Activated T-helper 1 cell treated with anti-CD3 and anti-CD28 coated beads, Interleukin-12 subunit alpha, Interleukin-12 subunit beta, Interleukin-2, Interleukin-4 antibody, amounts not matched to agents 30 ng/mL and 10 ng/mL and 1 ng/mL, durations not matched to agents 14 hours and 24 hours and 36 hours (primary cell): ENCODE results near the gene HAUS1. TPM values are rescaled to one million over a fixed set of nuclear protein-coding genes. Genes with fewer than 3 reads are reported as not detected.
A peak's percentile ranks its signal among the peaks of the same experiment; 100 is the strongest.
"Not testable (repeated sequence)": the region's sequence is repeated elsewhere in the genome, so short reads cannot be mapped to it uniquely, and the experiment has no call there.

Experiments used
- DNase-seq: peaks from one replicate; pipeline ENCODE4 v3.0.0; 2021; ENCODE audit warnings: low spot score
- H3K27ac Mint-ChIP-seq: one replicate; pipeline ENCODE4 v1.8.0; 2021; ENCODE audit warnings: mild to moderate bottlenecking, mixed read lengths
- H3K27me3 Mint-ChIP-seq: one replicate; pipeline ENCODE4 v1.8.0; 2022; ENCODE audit warnings: mild to moderate bottlenecking, moderate library complexity, mixed read lengths; ENCODE audit not compliant: insufficient read depth
- H3K36me3 Mint-ChIP-seq: one replicate; pipeline ENCODE4 v1.8.0; 2021; ENCODE audit warnings: low read depth, mixed read lengths
- H3K4me1 Mint-ChIP-seq: one replicate; pipeline ENCODE4 v1.8.0; 2021; ENCODE audit warnings: low read depth, mixed read lengths
- H3K4me3 Mint-ChIP-seq: one replicate; pipeline ENCODE4 v1.8.0; 2021; ENCODE audit warnings: mild to moderate bottlenecking, moderate library complexity, mixed read lengths
- H3K9me3 Mint-ChIP-seq: one replicate; pipeline ENCODE4 v1.8.0; 2021; ENCODE audit warnings: mixed read lengths
- intact Hi-C: fragments of 100-400 bp; cut with micrococcal nuclease; formaldehyde crosslinking; loops from one replicate; pipeline ENCODE4 v1.15.1; 2024
- total RNA-seq: library from RNA; stranded (reverse); gene quantifications from 2 replicates; pipeline ENCODE4 v1.2.3, GENCODE V29; 2022

Gene HAUS1
- total RNA-seq, 1 donor from 2014 or later = 41.8 TPM

DNA sequence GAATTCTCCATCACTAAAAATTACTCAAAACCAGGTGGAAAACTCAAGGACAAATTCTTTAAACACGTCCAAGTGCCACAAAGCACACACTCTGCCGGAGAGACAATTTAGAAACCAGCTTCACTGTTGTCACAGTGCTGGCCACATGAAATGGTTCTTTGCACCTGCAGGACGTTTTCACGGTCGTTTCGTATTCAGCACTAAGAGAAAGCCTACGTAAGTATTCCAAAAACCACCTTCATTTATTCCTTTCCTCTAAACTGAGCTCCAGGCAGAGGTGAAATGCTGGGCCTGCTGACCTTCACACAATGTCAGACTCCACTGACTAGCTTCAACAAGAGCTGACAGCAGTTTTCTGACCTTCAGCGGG, 6.8 kb upstream of the HAUS1 start:
- DNase-seq = no peak
- intact Hi-C loops = loop anchor here (1.0 to 10.0 kb wide), 2 partner anchors 153 to 817 kb away; partner anchors contain the start of genes KATNAL2 and PIAS2
- peak overlapping the region; percentile 99 for H3K4me3 Mint-ChIP-seq
- no peaks in the 10 kb centered on the region for H3K9me3 Mint-ChIP-seq
- H3K36me3 Mint-ChIP-seq = peaks cover 30% of the 10 kb centered on the region
- peaks cover 3% of the 10 kb centered on the region for H3K27me3 Mint-ChIP-seq
- H3K27ac Mint-ChIP-seq = peak overlapping the region; percentile 99
- H3K4me1 Mint-ChIP-seq = peaks cover 23% of the 10 kb centered on the region

DNA sequence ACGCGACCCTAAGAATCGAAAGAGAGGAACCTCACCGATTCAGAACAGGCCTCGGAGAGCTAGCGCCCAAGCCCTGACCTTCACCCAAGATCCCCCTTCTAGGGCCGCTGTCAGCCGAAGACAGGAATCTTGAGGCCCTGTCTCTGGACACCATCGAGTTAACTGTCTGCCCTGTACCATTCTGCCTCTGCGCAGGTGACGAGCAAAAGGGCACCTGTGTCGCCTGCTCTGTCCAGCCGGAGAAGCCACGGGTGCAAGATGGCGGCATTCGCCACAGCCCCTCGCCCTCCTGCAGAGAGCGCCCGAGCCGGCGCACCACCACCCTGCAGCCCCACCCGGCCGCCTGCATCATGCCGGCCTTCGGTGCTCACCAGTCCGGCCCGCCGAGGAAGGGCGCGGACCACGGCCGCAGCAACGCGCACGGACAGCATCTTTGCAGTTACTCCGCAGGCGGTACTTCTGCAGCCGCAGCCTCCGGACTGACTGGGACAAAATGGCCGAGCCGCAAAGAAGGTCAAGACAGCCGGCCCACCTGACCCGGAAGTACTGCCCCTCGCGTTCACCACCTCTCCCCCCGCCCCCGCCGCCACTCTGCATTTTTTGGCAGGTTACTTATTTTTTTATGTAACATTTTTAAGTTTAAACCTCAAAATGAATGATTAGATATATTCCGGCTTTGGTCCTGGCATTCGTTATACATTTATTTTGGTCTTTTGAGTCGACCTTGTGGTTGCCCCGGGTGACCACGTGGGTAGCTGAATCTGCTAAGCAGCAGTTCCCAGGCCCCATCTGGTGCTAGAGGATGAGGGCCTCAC, 6.2 kb upstream of the HAUS1 start, which contains the start of gene ATP5F1A:
Gene ATP5F1A (minus strand): TSS at position 496 of the 815 bp plus-strand sequence. CDS start 65 bp downstream, at position 431.
- peak; percentile 76 for DNase-seq
- Mint-ChIP-seq H3K27ac (peak within 1 kb of the TSS; percentile 99), H3K4me3 (peak within 1 kb of the TSS; percentile 99), H3K27me3 (peaks cover 3% of the 10 kb centered on the region), H3K36me3 (peaks cover 27% of the 10 kb centered on the region), H3K9me3 (no peaks in the 10 kb centered on the region), H3K4me1 (peaks cover 23% of the 10 kb centered on the region)
- intact Hi-C loops = loop anchor here (1.0 to 10.0 kb wide), 5 partner anchors 75 to 817 kb away; partner anchors contain the start of genes EPG5, KATNAL2 and PIAS2

DNA sequence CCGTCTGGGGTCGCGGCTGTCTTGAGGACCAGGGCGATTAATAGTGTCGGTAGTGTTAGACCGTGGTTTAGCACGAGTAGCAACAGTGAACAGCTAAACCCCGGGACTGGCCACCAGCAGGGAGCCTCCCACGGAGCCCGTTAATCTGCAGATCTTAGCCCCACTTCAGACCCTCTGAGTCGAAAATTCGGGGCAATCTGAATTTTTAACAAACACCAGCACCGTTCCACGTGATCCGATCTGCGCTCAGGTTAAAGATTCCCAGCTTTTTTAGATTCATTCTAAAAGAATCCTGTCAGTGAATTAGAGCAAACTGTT, 5.6 kb upstream of the HAUS1 start:
- H3K36me3 Mint-ChIP-seq = peaks cover 25% of the 10 kb centered on the region
- H3K4me1 Mint-ChIP-seq = peaks cover 24% of the 10 kb centered on the region
- peak overlapping the region; percentile 99 for H3K27ac Mint-ChIP-seq
- intact Hi-C loops = loop anchor here (1.0 to 10.0 kb wide), 4 partner anchors 75 to 816 kb away; partner anchors contain the start of genes EPG5, KATNAL2 and PIAS2
- H3K4me3 Mint-ChIP-seq = peak overlapping the region; percentile 99
- no peak for DNase-seq
- H3K27me3 Mint-ChIP-seq = peaks cover 3% of the 10 kb centered on the region
- H3K9me3 Mint-ChIP-seq = no peaks in the 10 kb centered on the region

DNA sequence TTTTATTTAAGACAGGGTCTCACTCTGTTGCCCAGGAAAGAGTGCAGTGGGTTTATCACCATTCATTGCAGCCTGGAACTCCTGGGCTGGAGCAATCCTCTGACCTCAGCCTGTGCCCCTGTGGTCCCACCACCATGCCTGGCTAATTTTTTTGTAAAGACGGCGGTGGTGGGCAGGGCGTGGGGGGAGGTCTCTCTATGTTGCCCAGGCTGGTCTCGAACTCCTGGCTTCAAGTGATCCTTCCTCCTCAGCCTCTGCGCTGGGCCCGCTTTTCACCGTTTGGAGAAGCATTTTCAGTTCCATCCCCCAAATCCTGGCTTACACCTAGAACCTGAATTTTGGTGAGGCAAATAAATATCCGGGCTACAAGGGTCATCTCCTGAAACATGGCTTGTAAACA, 4.7 kb upstream of the HAUS1 start:
- DNase-seq = no peak
- H3K4me1 Mint-ChIP-seq = peaks cover 26% of the 10 kb centered on the region
- H3K27me3 Mint-ChIP-seq = peaks cover 3% of the 10 kb centered on the region
- intact Hi-C loops = loop anchor here (2.0 to 10.0 kb wide), 2 partner anchors 113 to 815 kb away; partner anchors contain the start of genes KATNAL2 and PIAS2
- H3K36me3 Mint-ChIP-seq = peaks cover 21% of the 10 kb centered on the region
- H3K9me3 Mint-ChIP-seq = no peaks in the 10 kb centered on the region
- H3K27ac Mint-ChIP-seq = no peak overlapping the region
- no peak overlapping the region for H3K4me3 Mint-ChIP-seq

DNA sequence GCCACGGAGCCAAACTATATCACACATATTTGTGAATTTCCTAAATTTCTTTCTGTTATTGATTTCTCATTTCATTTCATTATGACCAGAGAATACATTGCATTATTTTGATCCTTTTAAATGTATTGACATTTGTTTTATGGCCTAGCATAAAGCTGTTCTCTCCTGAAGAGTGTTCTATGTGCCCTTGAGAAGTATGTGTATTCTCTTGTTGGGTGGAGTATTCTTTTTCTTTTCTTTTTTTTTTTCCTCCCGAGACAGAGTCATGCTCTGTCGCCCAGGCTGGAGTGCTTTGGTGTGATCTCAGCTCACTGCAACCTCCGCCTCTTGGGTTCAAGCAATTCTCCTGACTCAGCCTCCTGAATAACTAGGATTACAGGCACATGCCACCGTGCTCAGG, 5.2 kb downstream of the HAUS1 start:
- Mint-ChIP-seq H3K4me1 (peaks cover 14% of the 10 kb centered on the region), H3K4me3 (no peak overlapping the region), H3K36me3 (peaks cover 31% of the 10 kb centered on the region), H3K9me3 (no peaks in the 10 kb centered on the region), H3K27me3 (no peaks in the 10 kb centered on the region), H3K27ac (no peak overlapping the region)
- intact Hi-C loops = no loop called here
- DNase-seq = no peak

DNA sequence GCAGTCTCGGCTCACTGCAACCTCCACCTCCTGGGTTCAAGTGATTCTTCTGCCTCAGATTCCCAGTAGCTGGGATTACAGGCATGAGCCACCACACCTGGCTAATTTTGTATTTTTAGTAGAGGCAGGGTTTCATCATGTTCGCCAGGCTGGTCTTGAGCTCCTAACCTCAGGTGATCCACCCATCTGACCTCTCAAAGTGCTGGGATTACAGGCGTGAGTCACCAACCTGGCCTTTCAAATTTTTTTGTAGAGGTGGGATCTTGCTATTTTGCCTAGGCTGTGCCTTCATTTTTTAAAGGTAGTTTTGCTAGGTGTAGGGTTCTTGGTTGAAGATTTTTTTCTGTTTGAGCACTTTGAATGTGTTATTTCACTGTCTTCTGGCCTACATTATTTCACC, 6.2 kb downstream of the HAUS1 start:
- H3K4me3 Mint-ChIP-seq = no peak overlapping the region
- no peaks in the 10 kb centered on the region for H3K9me3 Mint-ChIP-seq
- intact Hi-C loops = no loop called here
- H3K4me1 Mint-ChIP-seq = peaks cover 6% of the 10 kb centered on the region
- no peaks in the 10 kb centered on the region for H3K27me3 Mint-ChIP-seq
- H3K36me3 Mint-ChIP-seq = peaks cover 25% of the 10 kb centered on the region
- no peak for DNase-seq
- no peak overlapping the region for H3K27ac Mint-ChIP-seq

DNA sequence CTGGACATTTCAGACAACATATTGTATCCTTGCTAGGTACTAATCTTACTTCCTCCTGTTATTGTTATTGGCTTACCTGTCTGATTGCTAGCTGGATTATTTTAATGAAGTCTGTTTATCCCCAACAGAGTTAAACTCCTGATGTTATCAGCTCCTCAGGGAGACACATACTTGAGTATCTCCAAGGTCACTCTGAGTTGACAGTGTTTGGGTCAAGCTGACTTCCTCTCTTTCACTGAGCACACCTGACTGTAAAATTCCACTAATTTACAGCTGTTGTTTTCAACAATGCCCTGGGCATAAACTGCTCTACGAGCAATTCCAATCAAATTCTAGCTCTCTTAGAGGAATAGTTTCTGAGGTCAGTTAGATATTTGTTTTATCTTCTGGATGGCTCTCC, 9.6 kb downstream of the HAUS1 start:
- no peaks in the 10 kb centered on the region for H3K27me3 Mint-ChIP-seq
- intact Hi-C loops = no loop called here
- no peak overlapping the region for H3K4me3 Mint-ChIP-seq
- no peak for DNase-seq
- no peak overlapping the region for H3K27ac Mint-ChIP-seq
- H3K9me3 Mint-ChIP-seq = no peaks in the 10 kb centered on the region
- H3K4me1 Mint-ChIP-seq = no peaks in the 10 kb centered on the region
- peaks cover 28% of the 10 kb centered on the region for H3K36me3 Mint-ChIP-seq

DNA sequence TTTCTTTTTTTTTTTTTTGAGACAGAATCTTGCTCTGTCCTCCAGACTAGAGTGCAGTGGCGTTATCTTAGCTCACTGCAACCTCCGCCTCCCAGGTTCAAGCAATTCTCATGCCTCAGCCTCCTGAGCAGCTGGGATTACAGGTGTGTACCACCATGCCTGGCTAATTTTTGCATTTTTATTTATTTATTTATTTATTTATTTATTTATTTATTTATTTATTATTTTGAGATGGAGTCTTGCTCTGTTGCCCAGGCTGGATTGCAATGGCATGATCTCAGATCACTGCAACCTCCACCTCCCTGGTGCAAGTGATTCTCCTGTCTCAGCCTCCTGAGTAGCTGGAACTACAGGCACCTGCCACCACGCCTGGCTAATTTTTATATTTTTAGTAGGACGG, 22.4 kb downstream of the HAUS1 start:
- H3K27me3 Mint-ChIP-seq, H3K4me1 Mint-ChIP-seq, DNase-seq, intact Hi-C loops, H3K4me3 Mint-ChIP-seq, H3K9me3 Mint-ChIP-seq, H3K27ac Mint-ChIP-seq: not testable (repeated sequence)
- H3K36me3 Mint-ChIP-seq = peaks cover 22% of the 10 kb centered on the region

DNA sequence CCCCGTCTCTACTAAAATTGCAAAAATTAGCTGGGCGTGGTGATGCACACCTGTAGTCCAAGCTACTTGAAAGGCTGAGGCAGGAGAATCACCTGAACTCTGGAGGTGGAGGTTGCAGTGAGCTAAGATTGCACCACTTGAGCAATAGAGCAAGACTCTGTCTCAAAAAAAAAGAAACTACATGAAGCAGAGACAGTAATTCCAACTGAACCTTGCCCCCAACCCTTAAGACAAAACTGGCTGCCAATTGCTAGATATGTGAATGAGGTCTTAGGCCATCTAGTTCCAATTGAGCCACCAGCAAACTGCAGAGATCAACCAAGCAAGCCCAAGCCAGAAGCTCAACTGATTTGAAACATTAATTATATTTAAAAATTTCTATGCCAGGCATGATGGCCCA, 25.9 kb downstream of the HAUS1 start:
- no peaks in the 10 kb centered on the region for H3K27me3 Mint-ChIP-seq
- no peak for DNase-seq
- H3K4me3 Mint-ChIP-seq = no peak overlapping the region
- peaks cover 22% of the 10 kb centered on the region for H3K36me3 Mint-ChIP-seq
- intact Hi-C loops = no loop called here
- H3K27ac Mint-ChIP-seq = no peak overlapping the region
- no peaks in the 10 kb centered on the region for H3K4me1 Mint-ChIP-seq
- no peaks in the 10 kb centered on the region for H3K9me3 Mint-ChIP-seq

DNA sequence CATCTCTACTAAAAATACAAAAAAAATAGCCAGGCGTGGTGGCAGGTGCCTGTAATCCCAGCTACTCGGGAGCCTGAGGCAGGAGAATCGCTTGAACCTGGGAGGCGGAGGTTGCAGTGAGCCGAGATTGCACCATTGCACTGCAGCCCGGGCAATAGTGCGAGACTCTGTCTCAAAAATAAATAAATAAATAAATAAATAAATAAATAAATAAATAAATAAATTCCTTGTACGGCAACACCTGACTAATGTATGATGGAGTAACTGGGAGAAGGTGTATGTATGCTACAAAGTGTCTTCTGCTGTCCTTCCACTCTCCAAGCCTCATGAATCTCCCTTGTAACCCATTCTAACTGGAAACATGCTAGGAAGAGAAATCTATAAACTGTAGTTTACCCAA, 26.4 kb downstream of the HAUS1 start:
- DNase-seq, H3K27me3 Mint-ChIP-seq, H3K4me3 Mint-ChIP-seq, intact Hi-C loops, H3K4me1 Mint-ChIP-seq, H3K27ac Mint-ChIP-seq, H3K9me3 Mint-ChIP-seq: not testable (repeated sequence)
- peaks cover 22% of the 10 kb centered on the region for H3K36me3 Mint-ChIP-seq

DNA sequence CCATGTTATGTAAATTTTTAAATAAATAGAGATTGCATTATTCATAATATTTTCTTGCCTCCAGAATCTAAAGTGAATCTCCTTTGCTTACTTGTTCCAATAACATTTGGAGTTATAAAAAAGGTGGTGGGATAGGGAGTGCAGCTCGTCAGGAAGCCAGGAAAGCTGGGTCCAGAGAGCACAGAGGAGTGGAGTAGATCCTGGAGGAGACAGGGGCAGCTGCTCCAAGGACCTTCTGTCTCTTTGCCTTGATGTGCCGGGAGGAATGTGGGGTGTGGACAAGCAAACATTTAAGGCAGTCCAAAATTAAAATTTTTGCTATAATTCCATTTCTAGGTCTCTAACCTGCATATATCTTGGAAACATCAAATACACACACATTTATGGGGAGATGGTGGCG, 29.3 kb downstream of the HAUS1 start:
- intact Hi-C loops = no loop called here
- Mint-ChIP-seq H3K4me1 (no peaks in the 10 kb centered on the region), H3K4me3 (no peak overlapping the region), H3K27me3 (no peaks in the 10 kb centered on the region), H3K27ac (no peak overlapping the region), H3K9me3 (no peaks in the 10 kb centered on the region), H3K36me3 (peaks cover 11% of the 10 kb centered on the region)
- no peak for DNase-seq

DNA sequence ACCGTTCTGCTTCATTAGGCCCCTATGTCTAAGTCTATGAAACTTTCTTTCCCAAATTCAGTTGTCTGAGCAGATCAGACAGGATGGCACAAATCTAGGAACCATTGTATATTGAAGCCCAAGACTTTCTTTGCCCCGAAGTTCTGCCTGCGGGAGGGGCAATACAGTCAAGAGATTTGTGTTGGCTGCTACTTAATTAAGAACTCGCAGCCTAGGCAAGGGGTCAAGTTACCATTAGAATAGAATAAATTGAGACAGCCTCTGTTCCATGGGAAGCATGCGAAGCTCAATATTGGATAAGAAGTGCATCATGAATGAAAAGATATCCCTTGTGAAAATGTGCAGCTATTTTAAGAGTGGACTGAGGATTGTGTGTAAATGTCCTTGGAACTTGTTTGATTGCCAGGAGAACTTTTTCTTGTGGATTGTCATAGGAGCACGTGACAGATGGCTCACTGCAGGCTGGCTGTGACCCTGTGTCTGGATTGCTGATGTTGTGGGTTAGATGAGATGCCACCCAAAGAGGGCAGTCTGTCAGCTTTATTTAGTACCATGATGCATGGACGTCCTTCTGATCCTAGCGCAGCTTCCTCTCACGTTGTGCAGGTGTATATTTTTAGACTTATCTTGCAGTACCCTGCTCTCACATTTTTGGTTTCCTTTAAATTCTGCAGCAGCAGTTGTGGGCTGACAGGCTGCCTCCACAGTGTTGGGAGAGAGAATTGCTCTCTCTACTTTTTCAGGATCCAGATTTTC, 30.9 kb downstream of the HAUS1 start:
- Mint-ChIP-seq H3K27me3 (no peaks in the 10 kb centered on the region), H3K4me3 (no peak overlapping the region), H3K4me1 (no peaks in the 10 kb centered on the region), H3K27ac (no peak overlapping the region), H3K9me3 (no peaks in the 10 kb centered on the region), H3K36me3 (peaks cover 4% of the 10 kb centered on the region)
- intact Hi-C loops = no loop called here
- no peak for DNase-seq

DNA sequence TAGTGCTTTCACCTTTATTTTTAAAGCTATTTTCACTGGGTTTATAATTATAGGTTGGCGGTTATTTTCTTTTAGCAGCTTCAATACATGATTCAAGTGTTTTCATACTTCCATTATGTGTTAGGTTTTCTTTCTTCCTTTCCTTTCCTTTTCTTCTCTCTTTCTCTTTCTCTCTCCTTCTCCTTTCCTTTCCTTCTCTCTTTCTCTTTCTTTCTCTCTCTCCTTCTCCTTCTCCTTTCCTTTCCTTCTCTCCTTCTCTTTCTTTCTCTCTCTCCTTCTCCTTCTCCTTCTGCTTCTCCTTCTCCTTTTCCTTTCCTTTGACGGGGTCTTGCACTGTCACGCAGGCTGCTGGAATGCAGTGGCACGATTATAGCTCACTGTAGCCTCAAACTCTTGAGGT, 36.0 kb downstream of the HAUS1 start:
- intact Hi-C loops = no loop called here

More for the DNA sequence above, 36.0 kb downstream of the HAUS1 start:
- Mint-ChIP-seq H3K36me3 (no peaks in the 10 kb centered on the region), H3K4me3 (no peak overlapping the region), H3K9me3 (no peaks in the 10 kb centered on the region), H3K27me3 (no peaks in the 10 kb centered on the region), H3K27ac (no peak overlapping the region), H3K4me1 (no peaks in the 10 kb centered on the region)
- no peak for DNase-seq
